ENCODE data around the gene NOC2L.

GRCh38 chr1:916173-917075 lies 42.6 kb downstream of the NOC2L start:
- TF ChIP-seq POLR2A (IDR thresholded peaks at IDR 0.05; ENCODE audit: low read length) (no peak), GATA1 (IDR thresholded peaks at IDR 0.05; ENCODE audit: low read depth, low read length) (no peak)
